Transverse colon (tissue), 4 donors: ENCODE results near the gene CDYL.

Experiments
- CTCF ChIP-seq, 5 experiments: fragments of 200-600 bp in 3 of 5; fragments of 450-650 bp in 2 of 5; sonication (generic) in 3 of 5; IDR thresholded peaks; 1 replicate in 2 of 5; 2 replicates in 3 of 5; pipeline ENCODE4 v1.5.1; 2016 to 2017; ENCODE audit warnings: antibody characterized with exemption in 5 of 5, inconsistent platforms in 3 of 5, mild to moderate bottlenecking in 2 of 5, moderate library complexity in 1 of 5
- POLR2A ChIP-seq: fragments of 450-650 bp; IDR thresholded peaks from one replicate; pipeline ENCODE4 v1.6.1; 2016; ENCODE audit warnings: antibody characterized with exemption, mild to moderate bottlenecking, moderate library complexity
- POLR2AphosphoS5 ChIP-seq, 3 donors: sonication (generic); formaldehyde crosslinking; IDR thresholded peaks; one replicate each; pipeline ENCODE4 v1.6.1; 2016; ENCODE audit warnings: antibody characterized with exemption in 3 of 3

- TF ChIP-seq CTCF (IDR thresholded peaks at IDR 0.05) (no peak), POLR2AphosphoS5 (IDR thresholded peaks at IDR 0.05) (no peak), POLR2A (no peak)
These were observed 41.3 kb downstream of the CDYL start for GRCh38 chr6:4817551-4817950.
